ENCODE measurements around the gene SMDT1. TPM values are rescaled to one million over a fixed set of nuclear protein-coding genes. Genes with fewer than 3 reads are reported as not detected.
"Not testable (repeated sequence)": the region's sequence is repeated elsewhere in the genome, so short reads cannot be mapped to it uniquely, and the experiment has no call there.

The SMDT1 gene
- total RNA-seq, 1 experiment from 2014 or later, result 8.6 TPM

DNA sequence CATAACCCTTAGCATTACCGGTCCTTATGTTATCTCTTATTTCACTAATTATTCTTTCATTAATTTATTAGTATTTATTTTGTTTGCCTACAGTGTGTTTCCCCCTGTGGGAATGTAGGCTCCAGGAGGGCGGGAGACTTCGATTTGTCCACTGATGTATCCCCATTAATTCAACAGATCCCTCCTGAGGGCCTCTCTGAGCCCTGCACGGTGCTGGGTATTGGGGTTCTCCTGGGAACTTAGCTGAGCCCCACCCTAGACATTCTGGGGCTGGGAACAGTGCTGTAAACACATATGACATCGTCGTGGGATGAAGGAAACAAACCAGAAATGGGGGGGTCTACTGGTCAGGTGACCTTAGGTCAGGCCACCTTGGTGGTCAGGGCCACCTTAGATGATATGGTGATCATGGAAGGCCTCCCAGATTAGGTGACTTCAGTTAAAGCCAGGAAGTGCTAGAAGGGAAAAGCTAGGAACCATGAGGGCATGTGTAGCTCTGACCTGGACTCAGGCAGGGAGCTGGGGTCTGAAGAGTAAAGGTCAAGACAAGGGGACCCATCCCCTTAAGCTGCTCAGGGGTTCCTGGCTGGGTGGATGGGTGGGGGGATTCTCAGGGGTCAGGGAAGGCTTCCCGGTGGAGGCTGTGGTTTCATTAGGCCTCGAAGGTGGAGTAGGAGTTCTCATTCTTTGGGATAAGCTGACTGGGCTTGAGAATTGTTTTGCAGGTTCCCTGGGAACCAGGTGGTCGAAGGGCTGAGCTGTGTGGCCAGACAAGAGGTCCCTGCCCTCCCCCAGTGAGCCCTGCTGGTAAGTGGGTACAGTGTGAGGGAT, 4.4 kb upstream of the SMDT1 start:
- Histone ChIP-seq H3K27me3 (replicated peaks) (no peaks in the 10 kb centered on the region), H3K9me3 (replicated peaks) (no peaks in the 10 kb centered on the region), H3K36me3 (peaks cover 14% of the 10 kb centered on the region), H3K4me3 (peak overlapping the region; percentile 57), H3K4me1 (replicated peaks) (peaks cover 35% of the 10 kb centered on the region), H3K27ac (peak overlapping the region; percentile 88)
- no peak for DNase-seq (ENCODE audit: low read depth in 1 of 2, low spot score in 2 of 2)

DNA sequence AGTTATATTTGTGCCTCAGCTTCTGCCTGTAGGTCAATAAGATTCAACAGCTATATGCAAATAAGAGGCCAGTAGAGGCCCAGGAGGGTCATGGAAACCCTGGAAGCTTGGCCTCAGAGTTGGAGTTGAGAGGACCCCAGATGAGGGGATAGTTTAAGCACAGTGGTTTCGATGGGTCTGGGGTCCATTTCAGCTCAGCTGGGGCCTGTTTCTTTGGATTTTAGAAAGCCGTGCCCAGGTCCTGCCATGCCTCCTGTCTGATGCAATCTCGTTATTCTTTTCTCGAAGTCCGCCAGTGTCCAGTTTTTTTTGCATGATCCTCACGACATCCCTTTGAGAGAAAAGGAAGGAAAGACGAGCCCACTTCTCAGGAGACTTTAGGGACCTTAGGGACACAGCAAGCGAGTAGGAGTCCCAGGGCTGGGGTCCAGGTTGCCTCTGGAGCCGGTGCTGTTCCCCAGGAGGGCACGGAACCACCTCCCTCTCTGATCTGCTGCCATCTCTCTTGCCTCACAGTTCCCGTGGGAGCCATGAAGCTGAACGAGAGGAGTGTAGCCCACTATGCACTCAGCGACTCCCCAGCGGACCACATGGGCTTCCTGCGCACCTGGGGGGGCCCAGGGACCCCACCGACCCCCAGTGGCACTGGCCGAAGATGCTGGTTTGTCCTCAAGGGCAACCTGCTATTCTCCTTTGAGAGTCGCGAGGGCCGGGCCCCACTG, 2.6 kb upstream of the SMDT1 start:
- Histone ChIP-seq H3K27me3 (replicated peaks) (no peaks in the 10 kb centered on the region), H3K36me3 (peaks cover 19% of the 10 kb centered on the region), H3K27ac (no peak overlapping the region), H3K4me1 (replicated peaks) (peaks cover 25% of the 10 kb centered on the region), H3K9me3 (replicated peaks) (no peaks in the 10 kb centered on the region), H3K4me3 (no peak overlapping the region)
- DNase-seq (ENCODE audit: low read depth in 1 of 2, low spot score in 2 of 2), result no peak

DNA sequence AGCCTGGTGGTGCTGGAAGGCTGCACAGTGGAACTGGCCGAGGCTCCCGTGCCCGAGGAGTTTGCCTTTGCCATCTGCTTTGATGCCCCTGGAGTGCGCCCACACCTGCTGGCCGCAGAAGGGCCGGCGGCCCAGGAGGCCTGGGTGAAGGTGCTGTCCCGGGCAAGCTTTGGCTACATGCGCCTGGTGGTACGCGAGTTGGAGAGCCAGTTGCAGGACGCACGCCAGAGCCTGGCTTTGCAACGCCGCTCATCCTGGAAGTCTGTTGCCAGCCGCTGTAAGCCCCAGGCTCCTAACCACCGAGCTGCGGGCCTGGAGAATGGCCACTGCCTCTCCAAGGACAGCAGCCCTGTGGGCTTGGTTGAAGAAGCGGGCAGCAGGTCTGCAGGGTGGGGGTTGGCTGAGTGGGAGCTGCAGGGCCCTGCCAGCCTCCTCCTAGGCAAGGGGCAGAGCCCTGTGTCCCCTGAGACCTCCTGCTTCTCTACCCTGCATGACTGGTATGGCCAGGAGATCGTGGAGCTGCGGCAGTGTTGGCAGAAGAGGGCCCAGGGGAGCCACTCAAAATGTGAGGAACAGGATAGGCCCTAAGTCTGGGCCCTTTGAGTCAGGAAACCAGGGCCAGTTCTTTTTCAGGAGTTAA, 1.9 kb upstream of the SMDT1 start:
- Histone ChIP-seq H3K4me1 (replicated peaks) (peaks cover 25% of the 10 kb centered on the region), H3K36me3 (peaks cover 24% of the 10 kb centered on the region), H3K27me3 (replicated peaks) (no peaks in the 10 kb centered on the region), H3K4me3 (no peak overlapping the region), H3K27ac (no peak overlapping the region), H3K9me3 (replicated peaks) (no peaks in the 10 kb centered on the region)
- DNase-seq (ENCODE audit: low read depth in 1 of 2, low spot score in 2 of 2), result no peak

DNA sequence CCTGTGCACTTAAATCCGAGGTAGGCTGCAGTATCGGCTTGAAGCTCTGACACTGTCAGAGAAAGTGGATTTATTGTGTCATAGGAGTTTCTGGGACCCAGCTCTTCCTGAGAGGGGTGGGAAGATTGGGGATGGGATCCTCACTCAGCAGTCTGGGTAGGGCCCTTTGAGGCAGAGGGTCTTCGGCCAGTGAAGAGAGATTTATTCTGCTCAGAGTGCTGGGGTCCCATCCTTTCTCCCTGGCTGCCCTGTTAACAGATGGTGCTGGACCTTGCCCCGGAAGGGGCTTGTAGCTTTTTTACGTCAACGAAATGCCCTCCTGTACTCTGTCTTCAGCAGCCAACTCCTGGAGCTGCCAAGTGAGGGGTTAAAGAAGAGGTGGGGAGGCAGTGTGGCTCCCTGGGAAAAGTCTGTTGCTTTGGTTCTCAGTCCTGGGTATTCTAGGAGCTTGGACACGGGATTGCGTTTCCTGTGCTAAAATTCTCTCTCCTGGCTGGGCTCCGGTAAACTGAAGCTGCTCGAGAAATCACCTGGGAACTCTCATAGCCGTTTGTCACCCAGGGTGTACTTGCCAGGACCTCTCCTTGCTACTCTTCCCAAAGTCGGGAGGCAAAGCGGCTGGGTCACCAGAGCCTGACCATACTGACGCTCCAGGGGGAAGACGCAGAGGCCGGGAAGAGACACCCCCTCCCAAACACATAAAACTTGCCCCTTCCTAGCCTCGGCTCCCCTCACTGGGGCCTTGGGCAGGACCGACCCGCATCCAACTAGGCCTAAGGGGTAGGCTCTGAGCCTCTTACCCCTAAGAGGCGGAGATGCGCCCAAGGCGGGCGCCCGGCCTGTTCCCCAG, 806 bp upstream of the SMDT1 start:
- no peaks in the 10 kb centered on the region for H3K9me3 ChIP-seq (replicated peaks)
- H3K4me3 ChIP-seq, result peak overlapping the region; percentile 61
- no peaks in the 10 kb centered on the region for H3K27me3 ChIP-seq (replicated peaks)
- H3K4me1 ChIP-seq (replicated peaks), result peaks cover 21% of the 10 kb centered on the region
- DNase-seq (ENCODE audit: low read depth in 1 of 2, low spot score in 2 of 2), result no peak
- H3K36me3 ChIP-seq, result peaks cover 35% of the 10 kb centered on the region
- peak overlapping the region; percentile 69 for H3K27ac ChIP-seq

DNA sequence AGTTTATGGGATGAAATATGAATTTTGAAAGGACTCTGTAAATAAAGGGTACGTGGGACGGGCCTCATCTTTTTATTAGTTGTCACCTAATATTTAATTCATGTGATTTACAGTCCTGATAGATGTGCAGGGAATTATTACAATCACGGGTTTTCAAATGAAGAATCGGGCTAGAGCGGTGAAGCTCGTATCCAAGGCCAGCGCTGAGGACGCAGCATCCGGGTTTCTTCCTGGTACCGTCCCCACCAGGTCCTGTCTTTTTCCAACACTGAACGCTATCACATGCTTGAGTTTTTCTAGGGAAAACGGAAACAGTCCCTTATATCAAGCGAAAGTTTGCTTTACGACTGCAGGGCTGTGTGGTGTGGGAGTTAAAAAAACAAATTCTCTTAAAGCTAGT, 787 bp downstream of the SMDT1 start:
- Histone ChIP-seq H3K27ac (peak overlapping the region; percentile 69; the same call in 1 of the 2 replicates), H3K4me3 (peak overlapping the region; percentile 61), H3K9me3 (replicated peaks) (no peaks in the 10 kb centered on the region), H3K36me3 (peaks cover 43% of the 10 kb centered on the region), H3K4me1 (replicated peaks) (peaks cover 6% of the 10 kb centered on the region), H3K27me3 (replicated peaks) (no peaks in the 10 kb centered on the region)
- no peak for DNase-seq (ENCODE audit: low read depth in 1 of 2, low spot score in 2 of 2)

DNA sequence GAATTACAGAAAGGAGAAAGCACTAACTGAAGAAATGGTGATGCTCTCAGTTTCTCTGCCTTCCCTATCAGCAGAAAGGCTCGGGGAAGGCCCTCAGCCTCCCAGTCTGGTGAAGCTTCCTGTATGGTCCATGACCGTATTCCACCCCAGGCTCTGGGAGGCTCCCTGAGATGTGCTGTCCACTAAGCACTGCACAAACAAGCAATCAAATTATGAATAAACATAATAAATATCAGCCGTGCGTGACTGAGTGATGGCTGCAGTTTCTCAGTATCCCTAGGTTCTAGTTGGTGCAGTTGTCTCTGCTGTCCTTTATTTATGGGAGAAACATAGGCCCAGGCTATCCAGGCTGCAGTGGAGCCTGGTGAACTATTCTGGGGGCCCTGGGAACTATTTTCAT, 3.6 kb downstream of the SMDT1 start:
- peaks cover 56% of the 10 kb centered on the region for H3K36me3 ChIP-seq

DNA sequence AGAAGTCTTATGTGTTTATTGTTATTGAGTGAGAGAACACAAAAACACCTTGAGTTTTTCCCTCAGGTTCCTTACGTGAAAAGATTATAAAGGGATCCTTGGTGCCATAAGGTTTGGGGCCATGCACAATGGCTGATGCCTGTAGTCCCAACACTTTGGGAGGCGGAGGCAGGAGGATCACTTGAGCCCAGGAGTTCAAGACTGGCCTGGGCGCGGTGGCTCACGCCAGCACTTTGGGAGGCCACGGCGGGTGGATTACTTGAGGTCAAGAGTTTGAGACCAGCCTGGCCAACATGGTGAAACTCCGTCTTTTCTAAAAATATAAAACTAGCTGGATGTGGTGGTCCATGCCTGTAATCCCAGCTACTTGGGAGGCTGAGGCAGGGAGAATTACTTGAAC, 5.4 kb downstream of the SMDT1 start:
- Histone ChIP-seq H3K9me3 (replicated peaks) (0 out of 2 replicates have a peak, but pooled peaks cover 5% of the 10 kb centered on the region), H3K36me3 (peaks cover 65% of the 10 kb centered on the region), H3K27ac (no peak overlapping the region), H3K4me3 (no peak overlapping the region), H3K27me3 (replicated peaks) (no peaks in the 10 kb centered on the region), H3K4me1 (replicated peaks) (peaks cover 6% of the 10 kb centered on the region; the same call in 1 of the 2 replicates)
- DNase-seq (ENCODE audit: low read depth in 1 of 2, low spot score in 2 of 2), result no peak

More for the DNA sequence above, 3.6 kb downstream of the SMDT1 start:
- Histone ChIP-seq H3K27ac (no peak overlapping the region), H3K9me3 (replicated peaks) (no peaks in the 10 kb centered on the region), H3K27me3 (replicated peaks) (no peaks in the 10 kb centered on the region), H3K4me1 (replicated peaks) (peaks cover 6% of the 10 kb centered on the region), H3K4me3 (no peak overlapping the region)
- DNase-seq (ENCODE audit: low read depth in 1 of 2, low spot score in 2 of 2), result no peak

DNA sequence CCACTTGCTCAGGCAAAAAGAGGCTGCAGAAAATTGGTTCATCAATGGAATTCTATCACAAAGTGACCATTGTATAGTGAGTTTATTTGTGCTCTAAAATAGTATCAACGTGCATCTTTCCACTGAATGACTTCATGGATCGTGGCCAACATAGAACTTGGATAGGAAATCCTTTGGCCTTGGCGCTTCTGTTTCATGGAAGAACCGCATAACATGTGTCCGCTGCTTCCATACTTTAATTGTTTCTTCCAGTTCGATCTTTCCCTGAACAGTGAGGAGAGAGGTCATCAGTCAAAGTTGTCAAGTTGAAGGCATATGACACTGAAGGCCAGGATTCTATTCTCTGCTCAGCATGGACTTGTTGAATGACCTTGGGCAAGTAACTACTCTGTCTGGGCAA, 6.6 kb downstream of the SMDT1 start:
- Histone ChIP-seq H3K4me1 (replicated peaks) (peaks cover 6% of the 10 kb centered on the region; the same call in 1 of the 2 replicates), H3K36me3 (peaks cover 71% of the 10 kb centered on the region), H3K4me3 (no peak overlapping the region), H3K27me3 (replicated peaks) (no peaks in the 10 kb centered on the region), H3K9me3 (replicated peaks) (0 out of 2 replicates have a peak, but pooled peaks cover 5% of the 10 kb centered on the region), H3K27ac (no peak overlapping the region)
- no peak for DNase-seq (ENCODE audit: low read depth in 1 of 2, low spot score in 2 of 2)

DNA sequence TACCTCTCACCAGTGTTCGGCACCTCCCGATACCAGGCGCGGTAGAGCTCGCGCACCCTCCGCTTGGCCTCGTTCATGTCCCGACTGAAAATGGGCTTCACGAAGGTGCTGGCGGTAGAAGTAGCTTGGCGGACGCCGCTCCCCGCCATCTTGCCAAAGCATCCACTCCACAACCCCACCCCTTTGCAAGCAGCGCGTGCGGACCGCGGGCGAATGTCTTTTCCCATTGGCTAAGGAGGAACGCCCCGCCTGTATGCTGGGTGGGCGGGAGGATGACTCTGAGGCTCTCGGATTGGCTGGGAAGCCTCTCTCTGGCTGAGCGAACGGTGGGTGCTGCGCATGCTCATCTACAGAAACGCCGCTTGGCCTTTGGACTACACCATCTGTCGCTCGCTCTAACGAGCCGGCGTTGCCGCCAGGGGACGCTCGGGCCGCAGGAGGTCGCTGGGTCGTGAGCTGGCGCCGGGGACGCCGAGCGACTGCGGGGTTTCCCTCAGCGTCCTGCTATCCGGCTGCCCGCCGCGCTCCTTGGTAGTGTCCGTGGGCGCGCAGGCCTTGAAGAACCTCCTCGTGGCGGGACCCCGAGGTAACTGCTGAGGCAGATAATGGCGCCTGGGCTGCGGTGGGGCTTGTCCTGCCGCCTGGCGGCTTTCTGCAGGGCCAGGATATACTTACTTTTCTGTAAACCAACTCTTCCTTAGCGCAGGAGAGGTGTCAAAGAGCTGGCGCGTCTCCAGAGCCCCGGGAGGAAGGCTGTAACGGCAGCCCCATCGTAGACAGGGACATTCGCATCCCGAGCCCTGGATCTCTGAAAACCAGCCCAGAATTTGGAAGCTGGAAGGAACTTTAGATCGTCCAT, 11.3 kb downstream of the SMDT1 start, which contains the start of gene NDUFA6:
TSS of gene NDUFA6 (minus strand) at position 177 of the 859 bp plus-strand sequence. CDS start at position 149, 28 bp downstream.
- no peaks in the 10 kb centered on the region for H3K27me3 ChIP-seq (replicated peaks)
- H3K27ac ChIP-seq, result peak within 1 kb of the TSS; percentile 83
- H3K4me1 ChIP-seq (replicated peaks), result peaks cover 11% of the 10 kb centered on the region
- H3K9me3 ChIP-seq (replicated peaks), result 0 out of 2 replicates have a peak, but pooled peaks cover 5% of the 10 kb centered on the region
- peak; percentile 99 for DNase-seq (ENCODE audit: low read depth in 1 of 2, low spot score in 2 of 2)
- H3K36me3 ChIP-seq, result peaks cover 31% of the 10 kb centered on the region
- H3K4me3 ChIP-seq, result peak within 1 kb of the TSS; percentile 81

DNA sequence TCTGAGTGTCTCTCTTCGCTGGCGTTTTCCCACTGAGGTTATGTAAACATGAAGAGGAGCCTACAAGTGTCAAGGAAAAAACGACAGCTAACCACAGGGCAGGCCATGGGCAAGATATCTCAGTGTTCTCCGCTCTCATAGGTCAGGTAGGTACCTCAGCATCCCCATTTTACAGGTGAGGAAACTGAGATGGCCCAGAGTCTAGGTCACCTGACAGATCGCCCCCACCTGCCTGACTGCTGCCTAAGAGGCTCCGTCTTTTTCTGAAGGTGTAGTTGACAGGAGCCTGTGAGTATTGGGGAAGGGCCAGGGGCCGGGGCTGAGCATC, 11.9 kb downstream of the SMDT1 start:
- Histone ChIP-seq H3K9me3 (replicated peaks) (0 out of 2 replicates have a peak, but pooled peaks cover 5% of the 10 kb centered on the region), H3K36me3 (peaks cover 25% of the 10 kb centered on the region), H3K4me1 (replicated peaks) (peaks cover 11% of the 10 kb centered on the region), H3K27ac (no peak overlapping the region), H3K4me3 (peak overlapping the region; percentile 81), H3K27me3 (replicated peaks) (no peaks in the 10 kb centered on the region)
- no peak for DNase-seq (ENCODE audit: low read depth in 1 of 2, low spot score in 2 of 2)

DNA sequence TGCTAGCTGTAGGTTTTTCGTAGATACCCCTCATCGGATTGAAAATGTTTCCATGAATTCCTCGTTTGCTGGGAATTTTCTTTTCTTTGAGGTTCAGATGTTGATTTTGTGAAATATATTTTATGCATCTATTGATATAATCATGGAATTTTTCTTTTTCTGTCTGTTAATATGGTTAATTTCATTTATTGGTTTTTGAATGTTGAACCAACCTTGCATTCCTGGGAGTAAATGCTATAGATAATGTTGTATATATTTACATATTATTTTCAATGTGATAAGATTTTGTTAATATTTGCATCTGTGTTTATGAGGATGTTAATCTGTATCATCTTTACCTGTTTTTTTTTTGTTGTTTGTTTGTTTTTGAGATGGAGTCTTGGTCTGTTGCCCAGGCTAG, 21.7 kb downstream of the SMDT1 start:
- no peaks in the 10 kb centered on the region for H3K27me3 ChIP-seq (replicated peaks)
- H3K27ac ChIP-seq, result no peak overlapping the region
- H3K36me3 ChIP-seq, result no peaks in the 10 kb centered on the region
- DNase-seq (ENCODE audit: low read depth in 1 of 2, low spot score in 2 of 2), result no peak
- H3K4me3 ChIP-seq, result no peak overlapping the region
- H3K9me3 ChIP-seq (replicated peaks), result peaks cover 8% of the 10 kb centered on the region
- H3K4me1 ChIP-seq (replicated peaks), result no peaks in the 10 kb centered on the region

DNA sequence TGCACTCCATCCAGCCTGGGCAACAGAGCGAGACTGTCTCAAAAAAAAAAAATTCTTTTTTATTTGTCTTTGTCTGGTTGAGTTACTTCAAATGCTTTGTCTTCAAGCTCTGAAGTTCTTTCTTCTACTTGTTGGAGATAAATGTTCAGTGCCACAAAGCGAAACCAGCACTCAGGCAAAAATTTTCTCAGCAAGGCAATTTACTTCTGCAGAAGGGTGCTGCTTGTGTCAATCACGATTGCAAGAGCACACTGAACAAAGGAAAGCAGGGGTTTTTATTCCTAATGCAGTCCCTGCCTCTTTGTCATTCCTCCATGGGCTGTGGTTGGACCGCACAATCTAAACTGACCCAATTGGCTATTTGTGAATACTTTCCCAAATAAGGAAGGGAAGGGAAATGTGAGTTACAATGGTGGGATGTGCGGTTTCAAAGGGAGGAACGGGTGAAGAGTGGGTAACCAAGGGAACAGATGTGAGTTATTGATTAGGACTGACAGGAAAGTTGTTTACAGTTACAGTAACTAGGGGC, 24.9 kb downstream of the SMDT1 start:
- not testable (repeated sequence) for DNase-seq (ENCODE audit: low read depth in 1 of 2, low spot score in 2 of 2); H3K9me3 ChIP-seq (replicated peaks); H3K4me3 ChIP-seq; H3K27ac ChIP-seq; H3K27me3 ChIP-seq (replicated peaks); H3K36me3 ChIP-seq; H3K4me1 ChIP-seq (replicated peaks)

All from SJSA1 (cell line).